Measurements from ENCODE around the gene OR2B3. TPM values are rescaled to one million over a fixed set of nuclear protein-coding genes. Genes with fewer than 3 reads are reported as not detected.

The OR2B3 gene
- total RNA-seq (2021) (not detected in 2 replicates), Bru-seq, nascent RNA (not detected), BruChase-seq, experiment 1, labeled RNA remaining after a 2-hour chase (not detected), BruChase-seq, experiment 2, labeled RNA remaining after a 6-hour chase (not detected)
- long read RNA-seq, result 0 reads

DNA sequence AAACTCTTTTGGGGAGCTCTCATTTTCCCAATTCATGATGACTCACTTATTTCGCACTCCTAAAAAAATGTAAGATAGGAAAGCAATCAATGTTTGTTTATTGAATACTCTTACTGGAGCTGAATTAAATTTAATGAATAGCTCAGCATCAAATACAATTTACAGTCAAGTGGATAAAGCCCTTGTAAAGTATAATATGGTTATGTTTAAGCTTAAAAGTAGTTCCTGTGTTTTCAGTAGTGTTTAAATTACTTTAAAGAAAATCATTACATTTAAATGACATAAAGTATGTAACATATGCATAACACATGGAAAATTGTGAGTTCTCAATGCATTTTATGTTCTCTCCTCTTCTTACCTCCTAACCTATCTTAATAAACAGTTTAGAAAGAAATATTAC, at the start of gene OR2B3:
Gene OR2B3, minus strand, starts transcription at position 101 of the 400 bp plus-strand sequence. Its CDS starts 65 bp downstream, at position 36.
- H3K27ac ChIP-seq (ENCODE audit: low read depth, low read length, poor library complexity, severe bottlenecking), result no peak within 1 kb of the TSS
- no TSS peak for BruUV-seq (replicated peaks)
- ChIA-PET CTCF (no interaction called here), POLR2A (ENCODE audit: low non-redundant PET) (no interaction called here)
- no peaks in the 10 kb centered on the region for H3K9me3 ChIP-seq (ENCODE audit: low read depth, low read length, poor library complexity, severe bottlenecking)
- no peaks in the 10 kb centered on the region for H3K4me1 ChIP-seq (ENCODE audit: insufficient read depth, low read length, poor library complexity, severe bottlenecking)
- intact Hi-C loops (cut with micrococcal nuclease; ENCODE audit: unreplicated experiment), result no loop called here
- DNase-seq (ENCODE audit: low spot score), result no peak
- peaks cover 18% of the 10 kb centered on the region for H3K27me3 ChIP-seq (replicated peaks; ENCODE audit: insufficient read depth, low read depth, low read length, poor library complexity)
- H3K4me3 ChIP-seq (ENCODE audit: low read depth, low read length, poor library complexity, severe bottlenecking), result no peak within 1 kb of the TSS
- TF ChIP-seq, protein P1, sequence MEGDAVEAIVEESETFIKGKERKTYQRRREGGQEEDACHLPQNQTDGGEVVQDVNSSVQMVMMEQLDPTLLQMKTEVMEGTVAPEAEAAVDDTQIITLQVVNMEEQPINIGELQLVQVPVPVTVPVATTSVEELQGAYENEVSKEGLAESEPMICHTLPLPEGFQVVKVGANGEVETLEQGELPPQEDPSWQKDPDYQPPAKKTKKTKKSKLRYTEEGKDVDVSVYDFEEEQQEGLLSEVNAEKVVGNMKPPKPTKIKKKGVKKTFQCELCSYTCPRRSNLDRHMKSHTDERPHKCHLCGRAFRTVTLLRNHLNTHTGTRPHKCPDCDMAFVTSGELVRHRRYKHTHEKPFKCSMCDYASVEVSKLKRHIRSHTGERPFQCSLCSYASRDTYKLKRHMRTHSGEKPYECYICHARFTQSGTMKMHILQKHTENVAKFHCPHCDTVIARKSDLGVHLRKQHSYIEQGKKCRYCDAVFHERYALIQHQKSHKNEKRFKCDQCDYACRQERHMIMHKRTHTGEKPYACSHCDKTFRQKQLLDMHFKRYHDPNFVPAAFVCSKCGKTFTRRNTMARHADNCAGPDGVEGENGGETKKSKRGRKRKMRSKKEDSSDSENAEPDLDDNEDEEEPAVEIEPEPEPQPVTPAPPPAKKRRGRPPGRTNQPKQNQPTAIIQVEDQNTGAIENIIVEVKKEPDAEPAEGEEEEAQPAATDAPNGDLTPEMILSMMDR (conservative IDR thresholded peaks at IDR 0.05; ENCODE audit: low read depth, low read length), result no peak
- TF ChIP-seq EZH2 (IDR thresholded peaks at IDR 0.05; ENCODE audit: borderline replicate concordance, low read depth, low read length, poor library complexity, severe bottlenecking), result no peak
- no peaks in the 10 kb centered on the region for H3K36me3 ChIP-seq (ENCODE audit: insufficient read depth, low read length, poor library complexity, severe bottlenecking)

DNA sequence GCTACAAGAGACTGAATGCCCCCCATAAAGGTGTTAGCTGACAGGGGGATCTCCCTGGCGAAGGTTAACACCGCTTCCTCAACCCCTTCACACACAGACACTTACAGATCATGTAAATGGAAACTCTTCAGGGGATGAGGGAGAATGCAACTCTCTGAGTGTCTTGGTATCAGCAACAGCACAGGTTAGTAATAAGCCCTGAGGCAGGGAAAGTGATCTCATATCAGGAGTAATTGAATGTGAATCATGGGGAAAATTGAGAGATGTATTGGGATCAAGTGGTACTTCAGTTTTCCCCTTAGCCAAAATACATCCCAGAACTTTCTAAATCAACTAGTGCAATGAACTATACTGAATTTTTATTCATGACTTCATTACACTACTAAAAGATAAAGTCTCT, 44.6 kb upstream of the OR2B3 start:
- intact Hi-C loops (cut with micrococcal nuclease; ENCODE audit: unreplicated experiment), result no loop called here
- ChIA-PET CTCF (no interaction called here), POLR2A (ENCODE audit: low non-redundant PET) (no interaction called here)
- BruUV-seq (replicated peaks), result no TSS peak
- Histone ChIP-seq H3K36me3 (ENCODE audit: insufficient read depth, low read length, poor library complexity, severe bottlenecking) (no peaks in the 10 kb centered on the region), H3K9me3 (ENCODE audit: low read depth, low read length, poor library complexity, severe bottlenecking) (no peaks in the 10 kb centered on the region), H3K4me1 (ENCODE audit: insufficient read depth, low read length, poor library complexity, severe bottlenecking) (no peaks in the 10 kb centered on the region), H3K4me3 (ENCODE audit: low read depth, low read length, poor library complexity, severe bottlenecking) (no peak overlapping the region), H3K27ac (ENCODE audit: low read depth, low read length, poor library complexity, severe bottlenecking) (no peak overlapping the region), H3K27me3 (replicated peaks; ENCODE audit: insufficient read depth, low read depth, low read length, poor library complexity) (peaks cover 56% of the 10 kb centered on the region)
- DNase-seq (ENCODE audit: low spot score), result no peak
- TF ChIP-seq EZH2 (IDR thresholded peaks at IDR 0.05; ENCODE audit: borderline replicate concordance, low read depth, low read length, poor library complexity, severe bottlenecking), result no peak
- TF ChIP-seq, protein P1 (conservative IDR thresholded peaks at IDR 0.05; ENCODE audit: low read depth, low read length), result no peak

- intact Hi-C loops (cut with micrococcal nuclease; ENCODE audit: unreplicated experiment), result no loop called here
- Histone ChIP-seq H3K9me3 (ENCODE audit: low read depth, low read length, poor library complexity, severe bottlenecking) (no peaks in the 10 kb centered on the region), H3K36me3 (ENCODE audit: insufficient read depth, low read length, poor library complexity, severe bottlenecking) (no peaks in the 10 kb centered on the region), H3K4me1 (ENCODE audit: insufficient read depth, low read length, poor library complexity, severe bottlenecking) (no peaks in the 10 kb centered on the region), H3K4me3 (ENCODE audit: low read depth, low read length, poor library complexity, severe bottlenecking) (no peak overlapping the region), H3K27me3 (replicated peaks; ENCODE audit: insufficient read depth, low read depth, low read length, poor library complexity) (peaks cover 50% of the 10 kb centered on the region), H3K27ac (ENCODE audit: low read depth, low read length, poor library complexity, severe bottlenecking) (no peak overlapping the region)
- no peak for DNase-seq (ENCODE audit: low spot score)
- TF ChIP-seq, protein P1 (conservative IDR thresholded peaks at IDR 0.05; ENCODE audit: low read depth, low read length), result no peak
- no peak for TF ChIP-seq EZH2 (IDR thresholded peaks at IDR 0.05; ENCODE audit: borderline replicate concordance, low read depth, low read length, poor library complexity, severe bottlenecking)
- BruUV-seq (replicated peaks), result no TSS peak
- ChIA-PET POLR2A (ENCODE audit: low non-redundant PET) (no interaction called here), CTCF (no interaction called here)
Observed at GRCh38 chr6:29130644-29131043, 43.5 kb upstream of the OR2B3 start.
